ENCODE data around the gene DSC2. TPM values are rescaled to one million over a fixed set of nuclear protein-coding genes. Genes with fewer than 3 reads are reported as not detected.
"Not testable (repeated sequence)": the region's sequence is repeated elsewhere in the genome, so short reads cannot be mapped to it uniquely, and the experiment has no call there.

Gene DSC2
- 54.9 TPM for total RNA-seq

- DNase-seq: peak; percentile 45
These were observed at the start of gene DSC2 for GRCh38 chr18:31102025-31102684. Gene DSC2, minus strand, starts transcription at chr18:31102421. Its CDS starts 450 bp downstream, at chr18:31101971.

- DNase-seq: no peak
These were observed 47.1 kb upstream of the DSC2 start for GRCh38 chr18:31149351-31149750.

- no peak for DNase-seq
These were observed 46.4 kb upstream of the DSC2 start for GRCh38 chr18:31148600-31148999.

GRCh38 chr18:31146809-31147208 is 44.6 kb upstream of the DSC2 start:
- DNase-seq: no peak

GRCh38 chr18:31143025-31143424 is 40.8 kb upstream of the DSC2 start:
- no peak for DNase-seq

GRCh38 chr18:31138709-31139108 is 36.5 kb upstream of the DSC2 start:
- no peak for DNase-seq

GRCh38 chr18:31134988-31135529 is 32.8 kb upstream of the DSC2 start:
- DNase-seq: no peak

- no peak for DNase-seq
These were observed 27.3 kb upstream of the DSC2 start for GRCh38 chr18:31129398-31130115.

- DNase-seq: no peak
These were observed 23.7 kb upstream of the DSC2 start for GRCh38 chr18:31125878-31126277.

GRCh38 chr18:31123125-31123524 is 20.9 kb upstream of the DSC2 start:
- not testable (repeated sequence) for DNase-seq

- no peak for DNase-seq
These were observed 18.4 kb upstream of the DSC2 start for GRCh38 chr18:31120594-31120993.

GRCh38 chr18:31116853-31117595 is 14.8 kb upstream of the DSC2 start:
- DNase-seq: no peak

- DNase-seq: no peak
These were observed 10.6 kb upstream of the DSC2 start for GRCh38 chr18:31112804-31113203.

- DNase-seq: no peak
These were observed 3.5 kb upstream of the DSC2 start for GRCh38 chr18:31105733-31106132.

- DNase-seq: no peak
These were observed 2.2 kb upstream of the DSC2 start for GRCh38 chr18:31104444-31104843.

GRCh38 chr18:31103423-31103822 is 1.2 kb upstream of the DSC2 start:
- DNase-seq: no peak

- DNase-seq: peak; percentile 1
These were observed 720 bp upstream of the DSC2 start for GRCh38 chr18:31102941-31103340.

- DNase-seq: peak; percentile 64
These were observed 817 bp downstream of the DSC2 start for GRCh38 chr18:31101183-31102024.

GRCh38 chr18:31100436-31101182 is 1.6 kb downstream of the DSC2 start:
- peak; percentile 20 for DNase-seq

- DNase-seq: no peak
These were observed 2.6 kb downstream of the DSC2 start for GRCh38 chr18:31099450-31100230.
